HT-29 (cell line): ENCODE results near the gene KCNS3. TPM values are rescaled to one million over a fixed set of nuclear protein-coding genes. Genes with fewer than 3 reads are reported as not detected.
"Not testable (repeated sequence)": the region's sequence is repeated elsewhere in the genome, so short reads cannot be mapped to it uniquely, and the experiment has no call there.

Experiments used
- DNase-seq: peaks from one replicate; pipeline ENCODE4 v3.0.0-alpha.2; 2015; ENCODE audit warnings: low spot score
- total RNA-seq: library from RNA; depleted of rRNA; stranded (reverse); fragments of >200 nt; shearing (Covaris generic); gene quantifications from 2 replicates; pipeline ENCODE4 v1.2.3, GENCODE V29; 2014

The KCNS3 gene
- total RNA-seq, 1 experiment from 2014 or later, result not detected

GRCh38 chr2:17943444-17943843 is 65.0 kb downstream of the KCNS3 start:
- DNase-seq, result no peak

- DNase-seq, result no peak
Observed at GRCh38 chr2:17947113-17947512, 68.6 kb downstream of the KCNS3 start.

GRCh38 chr2:17950006-17950405 is 71.5 kb downstream of the KCNS3 start:
- no peak for DNase-seq

GRCh38 chr2:17951563-17951962 is 73.1 kb downstream of the KCNS3 start:
- DNase-seq, result no peak

- DNase-seq, result no peak
Observed at GRCh38 chr2:17958466-17959092, 80.1 kb downstream of the KCNS3 start.

GRCh38 chr2:17959356-17959755 is 80.9 kb downstream of the KCNS3 start:
- no peak for DNase-seq

- DNase-seq, result no peak
Observed at GRCh38 chr2:17959833-17960232, 81.4 kb downstream of the KCNS3 start.

- no peak for DNase-seq
Observed at GRCh38 chr2:17960925-17961324, 82.5 kb downstream of the KCNS3 start.

GRCh38 chr2:17961789-17962188 is 83.3 kb downstream of the KCNS3 start:
- DNase-seq, result no peak

GRCh38 chr2:17962876-17963275 is 84.4 kb downstream of the KCNS3 start:
- no peak for DNase-seq

- not testable (repeated sequence) for DNase-seq
Observed at GRCh38 chr2:17963571-17963970, 85.1 kb downstream of the KCNS3 start.

GRCh38 chr2:17965196-17965595 is 86.7 kb downstream of the KCNS3 start:
- no peak for DNase-seq

GRCh38 chr2:17966798-17967197 is 88.3 kb downstream of the KCNS3 start:
- DNase-seq, result no peak

- DNase-seq, result no peak
Observed at GRCh38 chr2:17969661-17970060, 91.2 kb downstream of the KCNS3 start.

GRCh38 chr2:17971531-17972125 is 93.2 kb downstream of the KCNS3 start:
- no peak for DNase-seq

GRCh38 chr2:17972991-17973390 is 94.5 kb downstream of the KCNS3 start:
- DNase-seq, result no peak

- DNase-seq, result no peak
Observed at GRCh38 chr2:17975401-17975800, 96.9 kb downstream of the KCNS3 start.

GRCh38 chr2:17976871-17977746 is 98.6 kb downstream of the KCNS3 start:
- no peak for DNase-seq

- no peak for DNase-seq
Observed at GRCh38 chr2:17979707-17980106, 101.2 kb downstream of the KCNS3 start.

GRCh38 chr2:17981936-17982335 is 103.5 kb downstream of the KCNS3 start:
- no peak for DNase-seq
